Hematopoietic multipotent progenitor cell (in vitro differentiated cells): ENCODE results near the gene TTBK1. TPM values are rescaled to one million over a fixed set of nuclear protein-coding genes. Genes with fewer than 3 reads are reported as not detected.

Experiments
- DNase-seq, 3 donors: peaks; one replicate each; pipeline ENCODE4 v3.0.0-alpha.2; 2011 to 2015; ENCODE audit warnings: low read depth in 2 of 3, low spot score in 2 of 3
- total RNA-seq: library from RNA; depleted of rRNA; stranded (reverse); fragments of >200 nt; gene quantifications from one replicate; pipeline ENCODE4 v1.2.3, GENCODE V29; 2012

TTBK1 gene
- total RNA-seq, 1 donor, result under 0.01 TPM

GRCh38 chr6:43222418-43223059 is 20.7 kb upstream of the TTBK1 start:
- no peak for DNase-seq

- DNase-seq, result no peak
These were observed 20.1 kb upstream of the TTBK1 start for GRCh38 chr6:43223175-43223574.

- DNase-seq, result peak in 1 of 3 donors; percentile 65
These were observed 17.0 kb upstream of the TTBK1 start for GRCh38 chr6:43226192-43226851.

DNA sequence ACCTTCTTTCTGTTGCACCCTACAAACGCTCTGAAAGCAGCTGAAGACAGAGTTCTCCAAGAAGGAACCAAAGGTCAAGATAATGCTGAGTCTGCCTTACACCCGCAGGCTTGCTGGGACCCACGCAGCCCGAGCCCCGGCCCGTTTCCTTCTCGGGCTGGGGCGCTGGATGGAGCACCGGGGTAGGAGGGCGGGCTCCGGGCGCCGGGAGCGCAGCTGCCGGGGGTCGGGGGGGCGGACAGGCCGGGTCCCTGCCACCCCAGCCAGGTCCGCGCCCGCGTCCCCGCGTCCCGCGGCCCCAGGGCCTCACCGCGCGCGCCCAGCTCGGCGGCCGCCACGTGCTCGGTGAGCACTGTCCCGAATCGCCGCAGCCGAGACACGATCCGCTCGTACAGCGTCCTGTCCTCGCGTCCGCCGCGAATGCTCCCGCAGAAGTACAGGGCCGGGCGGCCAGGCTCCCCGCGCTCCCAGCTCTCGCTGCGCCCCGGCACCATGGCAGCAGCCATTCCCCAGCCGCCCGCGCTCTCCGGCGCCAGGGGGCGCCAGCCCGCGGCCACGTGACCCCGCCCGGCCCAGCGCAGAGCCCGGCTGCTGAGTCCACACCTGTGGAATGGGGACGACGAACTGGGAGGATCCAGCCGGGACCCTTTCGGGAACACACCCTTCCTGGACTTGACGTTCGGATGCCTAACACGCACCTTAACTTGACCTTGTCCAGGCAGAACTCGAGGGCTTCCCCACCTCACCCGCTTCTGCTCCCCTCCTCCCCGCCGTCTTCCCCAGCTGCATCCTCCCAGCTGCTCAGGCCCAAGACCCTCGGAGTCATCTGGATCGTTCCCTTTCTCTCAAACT is 14.1 kb upstream of the TTBK1 start, which contains the start of gene DNPH1:
Gene DNPH1 (minus strand): TSS at position 531 of the 852 bp plus-strand sequence. CDS start 25 bp downstream, at position 506.
- DNase-seq, result peak; percentile 70 to 78 (median 72)

- no peak for DNase-seq
These were observed 13.3 kb upstream of the TTBK1 start for GRCh38 chr6:43229803-43230620.

DNA sequence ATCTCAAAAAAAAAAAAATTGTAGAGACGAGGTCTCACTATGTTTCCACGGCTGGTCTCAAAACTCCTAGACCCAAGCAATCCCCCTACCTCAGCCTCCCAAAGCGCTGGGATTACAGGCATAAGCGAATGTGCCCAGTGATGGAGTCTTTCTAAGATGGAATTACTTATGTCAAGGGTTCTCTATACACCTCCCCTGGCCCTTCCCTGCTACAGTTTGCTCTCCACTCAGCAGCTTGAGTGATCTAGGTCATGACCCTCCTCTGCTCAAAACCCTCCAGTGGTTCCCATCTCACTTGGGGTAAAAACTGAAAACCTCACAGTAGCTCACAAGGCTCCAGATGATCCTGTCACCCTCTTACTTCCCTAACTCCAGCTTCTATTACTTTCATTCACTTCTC is 12.2 kb upstream of the TTBK1 start:
- no peak for DNase-seq

DNA sequence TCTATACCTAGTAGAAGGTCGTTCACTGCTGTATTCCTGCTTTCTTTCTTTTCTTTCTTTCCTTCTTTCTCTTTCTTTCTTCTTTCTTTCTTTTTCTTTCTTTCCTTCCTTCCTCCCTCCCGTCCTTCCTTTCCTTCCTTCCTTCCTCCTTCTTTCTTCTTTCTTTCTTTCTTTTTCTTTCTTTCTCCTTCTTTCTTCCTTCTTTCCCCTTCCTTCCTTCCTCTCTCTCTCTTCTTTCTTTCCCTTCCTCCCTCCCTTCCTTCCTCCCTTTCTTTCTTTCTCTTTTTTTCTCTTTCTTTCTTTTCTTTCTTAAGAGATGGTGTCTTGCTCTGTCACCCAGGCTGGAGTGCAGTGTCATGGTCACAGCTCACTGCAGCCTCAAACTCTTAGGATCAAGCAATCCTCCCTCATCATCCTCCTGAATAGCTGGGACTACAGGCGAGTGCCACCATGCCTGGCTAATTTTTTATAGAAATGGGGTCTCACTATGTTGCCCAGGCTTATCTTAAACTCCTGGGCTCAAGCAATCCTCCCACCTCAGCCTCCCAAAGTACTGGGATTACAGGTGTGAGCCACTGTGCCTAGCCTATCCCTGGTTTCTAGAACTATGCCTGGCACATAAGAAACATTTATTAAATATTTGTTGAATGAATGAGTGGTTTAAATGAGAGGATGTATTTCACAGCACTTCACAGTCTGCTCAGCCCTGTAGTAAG is 11.4 kb upstream of the TTBK1 start:
- DNase-seq, result no peak

DNA sequence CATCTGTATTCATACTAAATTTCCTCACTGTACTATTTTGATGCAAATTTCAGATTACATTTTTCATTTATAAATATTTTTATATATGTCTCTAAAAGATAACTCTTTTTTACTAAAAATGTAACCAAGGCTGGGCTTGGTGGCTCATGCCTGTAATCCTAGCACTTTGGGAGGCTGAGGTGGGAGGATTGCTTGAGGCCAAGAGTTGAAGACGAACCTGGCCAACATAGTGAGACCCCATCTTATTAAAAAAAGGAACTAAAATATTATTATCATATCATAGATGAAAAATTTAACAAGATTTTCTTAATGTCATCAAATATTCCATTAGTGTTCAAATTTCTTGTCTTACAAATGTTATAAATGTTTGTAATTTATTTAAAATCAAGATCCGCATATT is 7.4 kb upstream of the TTBK1 start:
- no peak for DNase-seq

- no peak for DNase-seq
These were observed 4.2 kb upstream of the TTBK1 start for GRCh38 chr6:43239054-43239453.

DNA sequence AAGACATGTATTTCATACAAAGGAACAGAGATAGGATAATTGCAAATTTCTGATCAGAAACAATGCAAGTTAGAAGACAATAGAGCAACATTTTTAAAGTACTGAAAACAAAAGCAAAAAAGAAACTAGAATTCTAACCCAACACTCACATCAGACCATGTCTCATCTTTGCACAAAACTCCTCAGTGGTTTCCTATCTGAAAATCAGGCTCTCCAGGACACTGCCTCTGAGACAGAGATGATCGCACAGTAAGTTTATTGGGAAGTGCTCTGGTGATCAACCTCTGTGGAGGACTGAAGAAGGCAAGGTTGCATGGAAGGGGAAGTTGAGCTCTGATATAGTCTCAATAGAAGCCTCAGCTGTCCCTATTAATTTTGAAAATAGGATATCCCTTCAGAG is 2.3 kb upstream of the TTBK1 start:
- DNase-seq, result no peak

DNA sequence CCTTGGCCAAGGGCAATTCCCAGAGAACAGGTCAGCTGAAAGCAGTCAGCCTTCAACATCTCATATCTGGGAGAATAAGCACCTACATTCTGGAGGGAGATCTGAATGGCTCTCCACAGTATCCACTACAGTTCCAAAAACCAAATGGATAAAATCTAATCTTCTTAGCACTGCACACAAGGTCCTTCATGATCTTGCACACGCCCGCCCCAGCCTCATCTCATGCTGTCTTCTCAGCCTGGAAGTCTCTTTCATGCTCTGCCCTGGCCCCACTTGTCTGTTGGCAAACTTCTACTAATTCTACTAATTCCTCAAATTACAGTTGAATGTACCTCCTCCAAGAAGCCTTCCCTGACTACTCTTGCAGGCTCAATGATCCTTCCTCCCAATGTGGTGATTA is 1.8 kb upstream of the TTBK1 start:
- no peak for DNase-seq

DNA sequence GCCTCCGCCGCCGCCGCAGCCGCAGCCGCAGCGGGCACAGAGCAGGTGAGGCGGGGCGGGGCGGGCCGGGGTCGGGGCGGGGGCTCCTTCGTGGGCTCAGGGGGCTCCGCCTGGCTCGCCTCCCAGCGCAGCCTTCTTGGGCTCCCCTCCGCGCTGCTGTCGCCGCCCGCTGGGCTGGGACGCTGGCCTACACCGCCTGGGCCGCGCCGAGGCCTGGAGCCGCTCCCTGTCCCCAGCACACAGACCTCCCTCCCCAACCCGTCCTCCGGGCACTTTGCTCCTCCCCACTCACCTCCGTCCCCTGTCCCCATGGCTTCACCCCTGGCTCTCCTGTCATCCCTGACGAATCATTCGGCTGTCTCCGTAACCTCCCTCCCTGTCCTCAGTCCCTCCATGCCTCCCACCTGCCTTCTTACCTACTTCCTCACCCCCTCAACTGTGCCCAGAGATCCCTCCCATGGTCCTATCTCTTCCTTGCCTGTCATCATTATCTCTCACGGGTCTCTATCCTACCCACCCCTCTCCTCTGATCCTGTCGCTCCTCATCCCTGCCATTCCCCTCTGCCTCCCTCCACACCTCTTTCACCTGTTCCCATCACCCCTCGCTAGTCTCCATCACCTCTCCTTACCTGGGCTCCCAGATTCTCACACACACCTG is 512 bp downstream of the TTBK1 start:
- no peak for DNase-seq

DNA sequence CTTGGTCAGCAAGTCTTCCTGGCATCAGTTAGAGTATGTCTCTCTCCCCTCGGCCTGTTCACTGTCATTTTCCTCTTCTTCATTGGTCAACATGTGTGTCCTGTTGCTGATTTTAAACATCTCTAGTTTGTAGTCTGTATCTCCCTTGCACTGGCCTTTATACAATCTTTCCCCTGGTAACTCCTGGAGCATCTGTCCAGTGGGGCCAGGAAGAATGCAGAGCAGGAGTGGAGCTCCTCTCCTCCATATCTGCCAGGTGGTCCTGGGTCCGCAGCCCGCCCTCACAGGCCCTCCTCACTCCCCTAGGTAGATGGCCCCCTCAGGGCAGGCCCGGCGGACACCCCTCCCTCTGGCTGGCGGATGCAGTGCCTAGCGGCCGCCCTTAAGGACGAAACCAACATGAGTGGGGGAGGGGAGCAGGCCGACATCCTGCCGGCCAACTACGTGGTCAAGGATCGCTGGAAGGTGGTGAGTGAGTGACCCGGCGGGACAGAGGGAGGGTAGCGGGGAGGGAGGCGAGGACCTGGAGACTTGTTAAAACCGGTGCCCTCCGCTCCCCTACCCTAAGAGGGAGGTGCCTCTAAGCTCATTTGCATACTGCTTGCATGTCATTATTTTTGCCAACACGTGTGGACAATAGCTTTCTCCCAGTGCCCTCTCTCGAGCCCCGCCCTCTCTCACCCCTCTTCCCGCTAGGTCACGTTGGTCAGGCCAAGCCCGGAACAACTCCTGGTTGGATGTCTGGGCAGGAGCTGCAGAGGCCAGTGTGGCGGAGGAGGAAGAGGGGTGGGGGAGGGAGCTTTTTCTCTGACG is 3.2 kb downstream of the TTBK1 start:
- DNase-seq, result peak in 1 of 3 donors; percentile 34

DNA sequence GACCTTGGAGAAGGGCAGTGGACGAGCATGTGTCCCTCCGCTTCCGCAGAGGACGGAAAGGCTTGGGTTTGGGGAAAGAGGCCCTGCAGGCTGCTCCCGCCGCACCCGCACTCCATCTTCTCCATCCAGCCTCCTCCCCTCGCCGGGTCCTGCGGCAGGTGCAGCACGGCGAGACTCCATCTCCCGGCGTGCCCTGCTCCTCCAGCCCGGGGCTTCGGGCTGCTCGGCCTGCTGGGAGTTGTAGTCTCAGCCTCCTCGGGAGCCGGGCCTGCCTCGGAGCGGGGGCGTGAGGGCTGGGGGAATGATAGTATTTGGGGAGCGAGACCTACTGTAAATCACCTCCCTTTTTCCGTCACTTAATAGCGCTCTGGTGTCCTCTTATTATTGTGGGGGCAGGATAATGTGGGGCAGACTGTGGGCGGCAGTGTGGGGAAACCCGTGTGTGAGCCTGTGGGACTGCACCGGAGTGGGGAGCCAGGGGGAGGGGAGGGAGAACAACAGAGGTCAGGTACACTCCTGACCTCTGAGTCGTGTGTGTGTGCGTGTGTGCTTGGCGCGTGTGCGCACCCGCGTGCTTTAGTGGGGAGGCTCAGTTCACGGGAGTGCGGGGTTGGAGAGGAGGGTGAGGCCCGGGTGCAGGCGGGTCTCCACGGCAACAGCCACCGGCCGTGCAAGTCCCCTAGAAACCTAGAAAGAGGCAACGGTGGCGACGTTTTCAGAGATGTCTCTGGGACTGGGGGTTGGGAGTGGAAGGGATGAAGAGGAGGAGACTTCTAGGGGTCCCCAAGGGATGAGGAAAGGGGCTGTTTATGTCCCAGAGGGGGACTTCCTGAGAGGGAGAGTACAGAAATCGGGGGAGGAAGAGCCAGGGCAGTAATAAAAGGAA is 4.1 kb downstream of the TTBK1 start:
- DNase-seq, result peak; percentile 57 to 75 (median 62)

DNA sequence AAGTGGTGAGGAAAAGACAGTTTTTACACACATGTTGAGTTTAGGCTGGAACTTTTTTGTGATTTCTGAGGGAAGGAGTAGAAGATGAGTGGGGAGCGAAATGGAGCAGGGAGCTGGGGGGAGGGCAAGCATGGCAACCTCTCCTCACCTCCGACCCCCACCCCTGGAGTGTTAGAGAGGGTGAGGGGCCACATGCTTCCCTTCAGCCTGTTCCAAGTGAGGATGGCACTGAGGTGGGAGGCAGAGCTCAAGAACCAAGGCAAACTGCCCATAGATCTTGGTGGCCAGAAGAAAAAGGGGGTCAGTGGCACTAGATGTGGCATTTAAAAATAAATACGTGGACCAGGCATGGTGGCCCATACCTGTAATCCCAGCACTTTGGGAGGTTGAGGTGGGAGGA is 4.8 kb downstream of the TTBK1 start:
- no peak for DNase-seq

- DNase-seq, result no peak
These were observed 5.5 kb downstream of the TTBK1 start for GRCh38 chr6:43248791-43249190.

GRCh38 chr6:43250992-43251373 is 7.7 kb downstream of the TTBK1 start:
- no peak for DNase-seq

GRCh38 chr6:43253401-43253800 is 10.1 kb downstream of the TTBK1 start:
- no peak for DNase-seq
